ENCODE results near the gene HSPA8.

HSPA8 gene

GRCh38 chr11:123069908-123070821 lies 8.2 kb upstream of the HSPA8 start:
- DNase-seq, result peak in 1 of 3 experiments; percentile 9

DNA sequence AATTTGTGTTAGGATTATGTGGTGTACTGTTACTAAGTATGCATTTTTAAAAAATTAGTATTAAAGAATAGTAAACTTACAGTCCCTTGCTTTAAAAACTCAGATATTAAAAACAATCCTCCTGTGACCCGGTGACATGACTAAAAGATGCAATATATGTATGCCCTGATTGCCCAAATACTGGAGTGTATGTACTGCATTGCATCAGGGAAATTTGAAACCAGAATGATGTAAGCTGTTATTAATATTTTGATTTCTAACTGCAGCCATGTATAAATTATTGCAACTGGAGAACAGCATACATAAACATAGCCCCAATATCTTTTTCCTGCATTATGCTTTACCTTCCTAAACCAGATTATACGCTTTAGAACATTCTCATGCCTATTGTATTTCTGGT lies 3.7 kb upstream of the HSPA8 start:
- no peak for DNase-seq

- DNase-seq, result peak in 1 of 3 experiments; percentile 8
These were observed 2.1 kb upstream of the HSPA8 start for GRCh38 chr11:123063826-123064657.

DNA sequence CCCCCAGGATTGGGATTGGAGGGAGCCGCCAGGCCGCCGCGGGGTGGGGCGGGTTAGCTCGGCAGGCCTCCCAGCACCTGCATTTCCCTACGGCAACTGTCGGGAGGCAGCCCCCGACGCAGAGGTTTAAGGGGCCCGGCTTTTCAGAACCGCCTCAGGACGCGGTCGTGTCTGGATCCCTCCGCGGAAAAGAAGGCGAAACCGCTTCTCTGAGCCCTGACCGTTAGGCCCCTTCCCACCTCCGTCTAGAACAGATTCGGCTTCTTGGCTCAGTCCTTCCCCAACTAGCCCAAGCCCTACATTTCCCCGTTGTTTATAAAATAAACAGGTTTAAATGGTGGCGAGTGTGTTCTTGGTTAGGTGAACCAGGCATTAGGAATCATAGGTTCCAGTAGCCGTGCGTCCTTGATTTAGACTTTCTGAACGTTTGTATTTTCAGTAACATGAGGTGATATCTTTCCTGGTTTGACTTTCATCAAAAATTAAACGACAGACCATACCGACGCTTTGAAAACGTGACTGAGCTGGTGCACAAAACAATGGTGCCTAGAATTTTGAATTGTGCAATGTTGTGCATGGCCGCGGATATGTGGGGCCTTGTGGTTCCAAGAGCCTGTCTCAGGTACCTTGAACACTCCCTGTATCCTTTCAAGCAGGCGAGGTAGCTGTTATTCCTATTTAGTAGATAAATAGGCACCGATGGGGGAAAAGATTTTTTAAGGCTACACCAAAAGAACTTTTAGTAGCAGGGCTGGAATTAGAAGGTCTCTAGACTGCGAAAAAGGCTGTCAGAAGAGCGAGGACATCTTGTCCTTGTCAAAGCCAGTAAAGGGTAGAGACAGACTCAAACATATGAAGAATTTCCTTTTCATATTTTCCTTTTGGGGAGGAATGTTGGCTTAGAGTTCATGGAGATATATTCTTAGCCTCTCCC lies 1.2 kb upstream of the HSPA8 start:
- peak; percentile 68 to 88 (median 82) for DNase-seq

DNA sequence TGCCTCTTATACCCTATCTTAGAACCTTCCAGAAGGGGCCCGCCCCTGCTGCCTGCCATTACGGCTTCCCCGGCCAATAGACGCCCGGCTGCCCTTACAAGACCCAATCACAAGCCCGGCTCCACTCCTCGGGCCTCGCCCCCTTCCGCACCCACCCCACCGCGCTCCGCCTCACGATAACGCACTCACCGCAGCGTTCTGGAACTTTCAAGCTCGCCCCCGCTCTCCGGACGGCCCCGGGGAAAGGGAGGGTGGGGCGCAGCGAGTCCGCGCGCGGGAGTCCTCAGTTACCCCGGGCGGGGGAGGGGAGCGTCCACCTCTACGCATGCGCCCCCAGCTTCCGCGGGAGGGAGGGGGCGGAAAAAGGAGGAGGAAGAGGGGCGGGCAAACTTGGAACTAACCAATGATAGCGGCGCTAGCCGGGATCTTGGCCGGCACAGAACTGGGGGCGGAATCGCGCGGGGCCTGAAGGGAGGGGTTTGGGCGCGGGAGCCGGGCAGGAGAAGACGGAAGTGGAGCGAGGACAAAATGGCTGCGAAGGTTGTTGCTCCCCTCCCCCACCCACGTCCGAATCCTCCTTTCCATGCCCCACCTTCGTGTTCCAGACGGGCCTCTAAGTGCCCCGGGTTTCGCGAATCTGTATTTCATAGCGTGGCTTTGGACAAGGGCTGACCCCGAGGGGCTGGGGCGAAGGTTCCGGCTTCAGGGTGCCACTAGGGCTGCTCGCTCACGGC lies 389 bp upstream of the HSPA8 start:
- DNase-seq, result peak; percentile 99 to 100 (median 100)

GRCh38 chr11:123060277-123061000 lies 1.5 kb downstream of the HSPA8 start:
- DNase-seq, result peak in 1 of 3 experiments; percentile 72

DNA sequence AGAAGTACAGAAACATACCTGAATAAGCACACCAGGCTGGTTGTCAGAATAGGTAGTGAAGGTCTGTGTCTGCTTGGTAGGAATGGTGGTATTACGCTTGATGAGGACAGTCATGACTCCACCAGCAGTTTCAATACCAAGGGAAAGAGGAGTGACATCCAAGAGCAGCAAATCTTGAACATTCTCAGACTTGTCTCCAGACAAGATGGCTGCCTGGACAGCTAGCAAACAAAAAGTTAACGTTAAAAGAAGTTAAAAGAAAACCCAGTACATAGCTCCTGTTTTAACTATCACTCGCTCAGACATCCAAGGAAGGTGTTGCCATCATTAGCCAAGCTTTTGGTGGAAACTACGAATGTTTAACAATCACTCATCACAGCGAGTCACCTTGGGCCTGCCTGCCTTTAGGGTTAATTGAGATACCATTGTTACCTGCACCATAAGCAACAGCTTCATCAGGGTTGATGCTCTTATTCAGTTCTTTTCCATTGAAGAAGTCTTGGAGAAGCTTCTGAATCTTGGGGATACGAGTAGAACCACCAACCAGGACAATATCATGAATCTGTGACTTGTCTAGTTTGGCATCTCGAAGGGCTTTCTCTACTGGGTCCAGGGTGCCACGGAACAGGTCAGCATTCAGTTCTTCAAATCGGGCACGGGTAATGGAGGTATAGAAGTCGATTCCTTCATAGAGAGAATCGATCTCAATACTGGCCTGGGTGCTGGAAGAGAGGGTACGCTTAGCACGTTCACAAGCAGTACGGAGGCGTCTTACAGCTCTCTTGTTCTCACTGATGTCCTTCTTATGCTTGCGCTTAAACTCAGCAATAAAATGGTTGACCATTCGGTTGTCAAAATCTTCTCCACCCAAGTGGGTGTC lies 2.7 kb downstream of the HSPA8 start:
- peak in 1 of 3 experiments; percentile 70 for DNase-seq

GRCh38 chr11:123057661-123058305 lies 4.2 kb downstream of the HSPA8 start:
- peak in 1 of 3 experiments; percentile 57 for DNase-seq

- peak in 1 of 3 experiments; percentile 38 for DNase-seq
These were observed 5.0 kb downstream of the HSPA8 start for GRCh38 chr11:123056835-123057491.

DNA sequence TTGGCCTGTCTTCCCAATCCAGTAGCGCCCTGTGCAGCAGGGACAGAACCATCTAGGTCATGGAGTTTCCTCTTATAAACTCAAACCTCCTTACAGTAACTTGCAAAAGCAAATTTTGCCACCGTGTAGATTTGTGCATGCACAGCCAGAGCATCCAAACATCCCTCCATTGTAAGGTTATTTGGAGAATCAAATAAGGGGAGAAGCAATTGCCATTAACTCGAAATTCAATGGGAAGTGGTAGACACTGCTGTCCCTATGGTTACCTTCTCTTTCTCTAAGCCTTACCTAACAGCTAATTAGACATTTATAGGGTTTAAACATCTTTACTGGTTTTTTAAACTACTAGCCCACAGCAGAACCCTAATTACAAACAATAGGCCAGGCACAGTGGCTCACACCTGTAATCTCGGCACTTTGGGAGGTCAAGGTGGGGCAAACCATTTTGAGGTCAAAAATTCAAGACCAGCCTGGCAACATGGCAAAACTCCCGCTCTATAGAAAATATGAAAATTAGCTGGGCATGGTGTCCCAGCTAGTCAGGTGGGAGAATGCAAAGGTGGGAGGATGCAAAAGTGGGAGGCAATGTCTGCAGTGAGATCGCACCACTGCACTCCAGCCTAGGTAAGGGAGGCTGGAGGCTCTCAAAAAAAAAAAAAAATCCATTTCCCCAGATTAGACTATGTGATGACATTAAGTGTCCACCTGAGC lies 6.6 kb downstream of the HSPA8 start:
- peak in 2 of 3 experiments; percentile 23 to 59 for DNase-seq

DNA sequence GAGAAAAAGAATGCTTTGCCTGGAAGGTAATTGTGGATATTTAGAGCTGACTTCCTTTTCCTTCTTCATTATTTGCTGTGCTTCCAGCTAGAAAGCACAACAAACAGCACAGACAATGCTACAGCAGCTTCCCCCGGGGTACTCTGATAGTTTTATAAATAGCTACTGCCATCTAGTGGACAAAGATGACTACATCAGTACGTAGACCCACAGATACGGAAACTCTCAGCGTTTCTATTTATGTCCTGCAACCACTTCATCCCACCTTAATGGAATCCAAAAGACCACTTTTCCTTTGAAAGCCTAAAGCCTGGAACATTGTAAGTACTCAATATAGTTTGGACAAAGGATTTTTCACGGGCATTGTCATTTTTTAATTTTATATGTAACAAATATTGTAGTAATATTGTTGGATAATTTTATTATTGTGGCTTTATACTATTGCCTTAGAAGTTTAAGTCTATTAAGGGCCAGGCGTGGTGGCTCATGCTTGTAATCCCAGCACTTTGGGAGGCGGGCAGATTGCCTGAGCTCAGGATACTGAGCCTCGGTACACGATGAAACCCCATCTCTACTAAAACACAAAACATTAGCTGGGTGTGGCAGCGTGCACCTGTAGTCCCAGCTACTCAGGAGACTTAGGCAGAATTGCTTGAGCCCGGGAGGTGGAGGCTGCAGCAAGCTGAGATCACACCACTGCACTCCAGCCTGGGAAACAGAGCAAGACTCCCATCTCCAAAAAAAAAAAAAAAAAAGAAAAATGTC lies 7.5 kb downstream of the HSPA8 start:
- peak; percentile 57 to 91 (median 88) for DNase-seq

GRCh38 chr11:123052901-123053721 lies 8.8 kb downstream of the HSPA8 start:
- DNase-seq, result no peak

- DNase-seq, result no peak
These were observed 10.3 kb downstream of the HSPA8 start for GRCh38 chr11:123051634-123052033.

DNA sequence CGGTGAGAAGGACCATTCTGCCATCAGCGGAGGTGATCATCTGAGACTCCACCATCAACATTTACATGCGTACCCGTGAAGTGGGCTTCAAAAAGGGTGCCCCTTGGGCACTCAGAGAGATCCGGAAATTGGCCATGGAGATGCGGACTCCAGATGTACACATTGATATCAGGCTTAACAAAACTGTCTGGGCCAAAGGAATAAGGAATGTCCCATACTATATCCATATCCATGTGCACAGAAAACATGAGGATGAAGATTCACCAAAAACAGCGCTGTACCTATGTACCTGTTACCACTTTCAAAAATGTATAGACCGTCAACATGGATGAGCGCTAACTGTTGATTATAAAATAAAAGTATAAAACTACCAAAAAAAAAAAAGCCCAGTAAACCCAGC lies 10.8 kb downstream of the HSPA8 start:
- no peak for DNase-seq

DNA sequence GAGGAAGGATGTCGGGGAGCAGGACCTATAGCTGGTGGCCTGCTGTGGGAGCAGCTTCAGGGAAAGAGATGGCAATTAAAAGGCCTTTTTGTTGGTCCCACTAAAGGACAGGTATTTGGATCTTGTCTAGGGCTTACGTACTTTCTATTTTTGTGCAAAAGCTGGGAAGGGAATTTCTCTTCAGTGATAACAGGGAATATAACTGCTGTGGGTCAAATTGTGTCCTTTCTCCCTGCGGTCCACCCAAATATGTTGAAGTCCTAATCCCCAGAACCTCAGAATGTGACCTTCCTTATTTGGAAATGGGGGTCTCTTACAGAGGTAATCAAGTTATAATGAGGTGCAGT lies 14.0 kb downstream of the HSPA8 start:
- no peak for DNase-seq

GRCh38 chr11:123047266-123047946 lies 14.5 kb downstream of the HSPA8 start:
- DNase-seq, result no peak

Data from NCI-H1417 (cell line).